GM18870 (cell line): ENCODE data around the gene PLSCR3.

Source experiments
- ATAC-seq: cut with Tn5 transposase; IDR thresholded peaks from one replicate; pipeline ENCODE4 v1.9.1; 2021; ENCODE audit warnings: moderate library complexity; ENCODE audit not compliant: unreplicated experiment

The PLSCR3 gene

DNA sequence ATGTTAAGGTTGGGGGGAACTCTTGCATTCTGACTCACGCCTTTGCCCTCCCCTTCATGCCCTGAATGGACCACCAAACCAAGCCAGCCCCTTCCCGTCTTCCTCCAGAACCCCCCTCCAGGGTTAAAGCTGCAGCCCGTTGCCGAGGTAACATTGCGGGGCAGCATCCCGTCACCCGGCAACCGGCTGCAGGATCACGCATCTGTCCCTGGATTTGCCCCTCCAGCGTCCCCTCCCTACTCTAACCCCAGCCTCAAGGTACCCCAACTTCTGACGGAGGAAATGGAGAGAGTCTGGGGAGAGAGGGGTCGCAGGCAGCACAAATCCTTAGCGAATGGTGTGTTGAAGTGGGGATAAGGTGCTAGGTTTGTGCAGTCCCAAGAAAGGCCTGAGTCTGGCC, 12.8 kb upstream of the PLSCR3 start:
- no peak for ATAC-seq

DNA sequence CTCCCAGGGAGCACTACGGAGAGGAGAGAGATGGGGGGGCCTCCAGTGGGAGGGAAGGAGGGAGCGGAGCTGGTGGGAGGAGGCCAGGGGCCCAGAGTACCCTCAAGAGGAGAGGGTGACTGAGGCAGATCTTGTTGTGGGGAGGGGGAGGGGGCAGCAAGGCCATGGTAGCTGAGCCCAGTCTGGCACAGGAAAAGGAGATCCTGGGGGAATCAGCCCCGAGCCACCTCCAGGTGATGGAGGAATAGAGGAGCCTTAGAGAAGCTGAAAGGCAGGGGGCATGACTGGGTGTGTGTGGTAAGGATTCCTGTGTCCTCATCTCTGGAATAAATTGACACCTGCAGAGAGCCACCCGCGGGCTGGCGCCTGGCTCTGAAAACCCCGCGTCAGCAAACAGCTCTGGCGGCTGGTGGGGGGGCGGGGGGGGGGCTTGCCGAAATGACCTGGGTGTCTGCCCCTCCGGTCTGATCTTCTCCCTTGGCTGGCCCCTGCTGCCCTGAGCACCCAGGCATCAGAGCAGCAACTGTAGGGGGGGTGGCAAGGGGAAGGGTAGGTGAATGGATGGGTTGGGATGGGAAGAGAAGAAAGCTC, 12.0 kb upstream of the PLSCR3 start:
- ATAC-seq: no peak

DNA sequence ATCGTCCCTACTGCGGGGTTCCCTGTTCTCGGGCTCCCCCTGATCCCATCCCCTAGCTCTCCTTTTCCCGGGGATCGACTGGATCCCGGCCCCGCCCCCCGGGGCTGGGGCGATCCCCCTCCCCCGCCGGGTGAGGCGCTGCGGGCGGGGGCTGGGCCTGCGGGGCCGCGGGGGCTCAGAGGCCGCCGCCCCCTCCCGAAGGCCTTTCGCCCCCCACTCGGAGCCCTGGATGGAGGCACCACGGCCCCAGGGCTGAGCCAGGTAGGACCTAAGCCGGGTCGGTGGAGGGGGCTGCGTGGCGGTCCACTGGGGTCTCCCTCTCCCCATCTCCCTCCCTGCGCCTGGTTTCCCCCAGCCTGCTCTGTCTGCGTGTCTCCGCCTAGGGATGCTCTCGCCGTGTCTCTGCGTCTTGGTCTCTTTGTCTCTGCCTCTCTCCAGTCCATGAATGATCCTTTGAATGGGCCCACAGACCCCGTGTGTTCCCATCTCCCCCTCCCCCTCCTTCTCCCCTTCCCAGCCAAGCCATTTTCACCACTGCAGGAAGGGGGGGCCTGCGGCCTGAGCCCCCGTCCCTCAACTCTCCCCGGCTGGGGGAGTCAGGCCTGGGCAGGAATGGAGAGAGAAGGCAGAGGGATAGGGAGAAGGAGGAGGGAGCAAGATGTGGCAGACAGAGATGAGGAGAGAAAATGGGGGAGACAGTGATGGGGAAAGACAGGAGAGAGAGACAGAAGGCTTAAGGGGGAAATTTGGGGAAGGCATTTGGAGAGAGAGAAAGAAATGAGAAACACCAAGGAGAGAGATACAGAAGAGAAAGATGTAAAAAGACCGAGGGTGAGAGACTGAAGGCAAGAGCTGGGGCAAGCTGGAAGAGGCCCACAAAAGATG, 11.3 kb upstream of the PLSCR3 start:
- ATAC-seq: no peak

DNA sequence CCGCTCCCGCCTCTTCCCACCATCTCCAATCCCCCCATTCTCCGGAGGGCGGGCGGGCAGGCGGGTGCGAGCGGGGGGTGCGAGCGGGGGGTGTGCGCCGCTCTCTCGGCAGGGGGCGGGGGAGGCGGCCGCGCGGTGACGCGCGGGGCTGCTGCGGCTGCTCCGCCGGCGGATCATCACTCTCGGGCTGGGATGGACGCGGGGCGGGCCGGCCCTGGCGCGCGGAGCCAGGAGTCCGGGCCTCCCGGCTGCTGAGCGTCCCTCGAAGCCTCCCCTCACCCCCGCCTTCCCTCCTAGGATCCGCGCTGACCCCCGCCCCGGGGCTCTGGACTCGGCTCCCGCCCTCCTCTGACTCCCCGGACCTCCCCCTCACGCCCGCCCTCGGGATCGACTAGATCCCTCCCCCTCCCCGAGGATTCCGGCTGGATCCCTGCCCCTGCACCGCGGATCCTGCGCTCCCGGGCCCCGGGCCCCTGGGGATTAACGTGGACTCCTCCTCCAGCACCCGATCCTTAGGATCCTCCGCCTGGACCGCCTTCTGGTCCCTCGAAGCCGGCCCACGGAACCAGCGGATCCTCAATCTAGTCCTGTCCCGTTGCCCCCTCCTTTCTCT, 10.5 kb upstream of the PLSCR3 start:
- no peak for ATAC-seq

DNA sequence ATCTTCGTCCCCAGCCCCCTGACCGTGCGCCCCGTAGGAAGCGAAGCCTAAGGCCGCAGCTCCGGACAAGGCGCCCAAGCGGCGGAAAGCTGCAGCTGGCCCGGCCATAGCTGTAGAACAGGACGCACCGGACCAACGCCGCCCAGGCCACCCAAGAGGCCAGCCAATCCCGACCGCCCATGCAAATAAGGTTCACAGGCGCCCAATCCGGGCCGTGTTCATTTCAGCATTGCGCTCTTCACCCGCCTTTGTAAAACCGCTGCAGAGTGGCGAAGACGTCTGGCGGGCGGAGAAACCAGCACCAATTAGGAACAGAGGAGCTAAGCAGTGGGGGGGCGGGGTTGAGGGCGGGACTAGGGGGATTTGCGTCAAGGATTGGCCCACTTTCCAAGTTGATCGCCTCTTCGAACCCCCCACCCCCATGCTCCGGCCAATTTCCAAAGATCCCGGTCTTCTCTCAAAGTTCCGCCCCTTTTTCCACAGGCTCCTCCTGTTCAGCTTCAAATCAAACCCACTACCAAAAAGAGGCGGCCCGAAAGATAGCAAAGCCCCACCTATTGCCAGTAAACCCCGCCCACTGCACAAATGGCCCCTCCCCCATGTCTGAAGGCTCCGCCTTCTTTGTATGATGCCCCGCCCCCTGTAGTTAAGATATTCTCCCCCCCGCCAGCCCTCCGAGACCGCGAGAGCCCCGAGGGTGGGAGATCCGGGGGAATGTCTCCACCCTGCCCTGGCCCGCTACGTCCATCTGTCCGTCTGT, 9.8 kb upstream of the PLSCR3 start, which contains the start of gene TMEM256:
Gene TMEM256, minus strand, starts transcription at position 121 of the 760 bp plus-strand sequence. Its CDS starts 13 bp downstream, at position 108.
- peak; percentile 90 for ATAC-seq

- ATAC-seq: no peak
These were observed 9.3 kb upstream of the PLSCR3 start for GRCh38 chr17:7403727-7403976.

DNA sequence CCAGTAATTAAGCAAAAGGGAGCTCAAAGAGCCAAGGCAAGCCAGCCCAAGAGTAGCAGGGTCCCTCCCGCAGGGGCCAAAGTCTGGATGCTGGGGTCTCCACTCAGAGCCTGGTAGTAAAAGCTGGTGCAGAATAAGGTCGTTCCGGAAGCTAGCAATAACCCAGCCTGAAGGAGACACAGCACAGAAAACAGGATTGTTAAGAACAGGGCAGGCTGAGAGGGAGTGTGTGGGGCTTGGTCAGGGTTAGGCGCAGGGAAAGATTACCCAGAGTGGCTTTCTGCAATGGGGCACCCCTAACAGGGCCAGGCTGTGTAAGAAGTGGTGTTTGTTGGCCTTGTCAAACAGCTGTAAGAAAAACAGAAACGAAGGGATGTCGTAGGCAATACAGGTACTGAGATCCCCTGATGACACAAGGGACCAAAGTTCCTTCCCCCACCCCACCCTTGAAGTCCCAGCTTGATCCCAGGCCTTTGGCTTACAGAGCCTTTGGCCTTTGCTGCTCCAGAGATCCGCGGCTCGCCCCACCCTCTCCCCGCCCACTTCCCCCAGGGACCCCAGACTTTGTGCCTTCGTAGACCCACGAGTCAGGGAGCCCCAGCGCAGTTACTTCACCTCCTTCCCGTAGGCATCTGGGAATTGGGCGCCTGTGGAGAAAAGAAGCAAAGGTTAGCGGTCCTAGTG, 8.9 kb upstream of the PLSCR3 start:
- ATAC-seq: no peak

GRCh38 chr17:7398612-7399011, 4.3 kb upstream of the PLSCR3 start:
- ATAC-seq: no peak

DNA sequence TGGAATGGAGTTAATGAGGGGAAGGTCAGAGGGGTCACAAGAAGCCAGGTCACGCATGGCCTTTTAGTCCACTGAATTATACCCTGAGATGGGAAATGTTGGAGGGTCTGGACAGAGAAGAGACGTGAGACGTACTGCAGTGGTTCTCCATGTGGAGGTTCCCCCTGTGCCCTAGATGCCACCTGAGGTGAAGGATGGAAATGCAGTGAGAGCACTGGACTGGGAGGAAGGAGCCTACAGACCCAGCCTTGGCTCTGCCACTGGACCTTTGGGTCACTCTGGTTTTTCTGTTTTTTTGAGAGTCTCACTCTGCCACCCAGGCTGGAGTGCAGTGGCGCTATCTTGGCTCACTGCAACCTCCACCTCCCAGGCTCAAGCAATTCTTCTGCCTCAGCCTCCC, 1.8 kb upstream of the PLSCR3 start:
- no peak for ATAC-seq

GRCh38 chr17:7393613-7394451, 493 bp downstream of the PLSCR3 start:
- ATAC-seq: no peak

GRCh38 chr17:7392696-7393612, 1.4 kb downstream of the PLSCR3 start:
- no peak for ATAC-seq

DNA sequence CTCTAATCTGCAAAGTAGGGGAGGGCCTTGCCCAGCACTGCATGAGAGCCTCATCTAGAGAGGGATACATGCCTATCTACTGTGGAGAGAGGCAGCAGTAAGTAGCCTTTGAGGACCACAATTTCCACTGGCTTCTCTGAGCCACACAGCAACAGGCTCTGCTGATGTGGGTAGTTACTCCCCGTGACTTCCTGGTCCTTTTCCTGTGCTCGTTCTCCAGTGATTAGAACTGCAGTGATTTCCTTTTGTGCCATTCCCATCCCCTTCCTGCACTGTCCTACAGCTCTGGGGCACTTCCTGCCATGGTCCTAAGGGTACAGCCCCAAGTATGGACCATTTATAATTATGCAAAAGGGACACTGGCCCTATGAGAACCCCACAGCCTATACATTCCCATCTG, 3.0 kb downstream of the PLSCR3 start:
- no peak for ATAC-seq

DNA sequence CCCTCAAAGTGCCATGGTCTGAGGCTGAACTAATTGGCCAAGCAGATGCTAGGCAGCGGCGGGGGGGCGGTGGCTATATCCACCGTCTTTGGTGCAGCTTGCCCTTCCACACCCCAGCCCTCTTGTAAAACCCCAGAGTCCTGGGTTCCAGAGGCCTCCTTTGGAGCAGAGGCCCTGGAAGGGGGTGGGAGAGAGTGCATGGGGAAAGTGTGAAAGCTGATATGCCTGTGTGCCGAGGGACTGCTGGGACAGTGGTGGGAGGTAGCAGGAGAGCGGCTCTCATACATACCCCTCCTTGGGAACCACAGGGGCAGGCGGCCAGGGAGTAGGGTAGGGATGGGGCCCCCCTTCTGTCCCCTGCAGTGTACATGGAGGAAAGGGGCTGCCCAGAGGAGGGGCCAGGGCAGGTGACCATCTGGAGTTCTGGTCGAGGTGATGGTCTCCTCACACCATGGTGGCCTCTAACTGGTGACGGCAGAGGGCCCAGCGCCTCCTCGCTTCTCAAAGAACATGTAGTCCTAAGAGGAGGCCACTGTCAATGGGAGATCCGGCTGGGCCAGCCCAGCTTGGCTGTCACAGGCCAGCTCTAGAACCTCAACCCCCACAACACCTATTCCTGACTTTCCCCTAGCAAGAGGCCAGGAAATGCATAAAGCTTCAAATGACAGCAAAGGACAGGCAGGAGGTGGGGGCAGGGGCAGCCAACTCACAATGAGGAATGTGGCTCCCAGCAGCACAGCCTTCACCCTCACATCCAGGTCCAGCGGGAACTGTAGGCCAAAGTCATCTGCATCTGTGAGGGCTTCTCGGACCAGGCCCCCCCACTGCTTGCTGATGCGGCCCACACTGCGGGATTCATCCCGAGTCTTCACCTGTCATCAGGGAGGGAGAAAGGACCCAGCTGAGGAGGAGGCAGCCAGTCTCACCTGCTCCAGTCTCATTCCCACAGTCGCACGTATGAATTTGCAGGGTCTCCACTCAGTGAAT, 4.1 kb downstream of the PLSCR3 start:
- ATAC-seq: no peak

GRCh38 chr17:7388856-7389255, 5.5 kb downstream of the PLSCR3 start:
- no peak for ATAC-seq

DNA sequence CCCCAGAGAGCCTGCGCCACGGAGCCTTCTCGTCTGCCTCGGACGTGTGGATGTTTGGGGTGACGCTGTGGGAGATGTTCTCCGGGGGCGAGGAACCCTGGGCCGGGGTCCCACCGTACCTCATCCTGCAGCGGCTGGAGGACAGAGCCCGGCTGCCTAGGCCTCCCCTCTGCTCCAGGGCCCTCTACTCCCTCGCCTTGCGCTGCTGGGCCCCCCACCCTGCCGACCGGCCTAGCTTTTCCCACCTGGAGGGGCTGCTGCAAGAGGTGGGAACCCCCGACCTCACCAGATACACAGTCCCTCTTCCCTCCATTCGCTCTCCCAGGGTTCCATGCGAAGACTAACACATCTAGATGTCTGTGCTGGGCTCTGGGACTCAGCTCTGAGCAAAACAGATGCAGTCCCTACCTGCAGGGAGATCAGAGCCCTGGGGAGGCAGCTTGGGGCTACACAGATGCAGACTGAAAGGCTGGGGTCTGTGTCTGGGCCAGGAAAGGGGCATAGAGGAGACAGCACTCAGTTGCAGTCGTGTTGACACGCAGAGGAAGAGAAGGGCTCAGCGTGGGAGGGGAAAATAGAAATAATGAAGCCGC, 9.7 kb downstream of the PLSCR3 start:
- ATAC-seq: no peak

- no peak for ATAC-seq
These were observed 10.4 kb downstream of the PLSCR3 start for GRCh38 chr17:7383742-7384488.

GRCh38 chr17:7383371-7383741, 11.0 kb downstream of the PLSCR3 start:
- no peak for ATAC-seq
